Astrocyte (in vitro differentiated cells and primary cell): Measurements from ENCODE around the gene CPB2.

Source experiments
- CTCF ChIP-seq: IDR thresholded peaks from 2 replicates; pipeline ENCODE4 v1.5.1; 2011; ENCODE audit warnings: low read depth, mild to moderate bottlenecking, inconsistent platforms, low read length, moderate library complexity; ENCODE audit not compliant: insufficient read depth
- EZH2 ChIP-seq: IDR thresholded peaks from 2 replicates; pipeline ENCODE4 v1.6.1; 2012; ENCODE audit warnings: mild to moderate bottlenecking, low read length, inconsistent platforms; ENCODE audit not compliant: insufficient read depth

GRCh38 chr13:46106839-46107371 is 2.1 kb upstream of the CPB2 start:
- no peak for TF ChIP-seq CTCF
- no peak for TF ChIP-seq EZH2
